Stimulated activated CD8-positive, alpha-beta memory T cell treated with anti-CD3 and anti-CD28 coated beads, Interleukin-4, amount 100 ng/mL, for 24 hours (primary cell): ENCODE results near the gene NOTO.

Experiments
- DNase-seq: peaks from one replicate; pipeline ENCODE4 v3.0.0-alpha.2; 2020; ENCODE audit warnings: low read depth

Gene NOTO

DNA sequence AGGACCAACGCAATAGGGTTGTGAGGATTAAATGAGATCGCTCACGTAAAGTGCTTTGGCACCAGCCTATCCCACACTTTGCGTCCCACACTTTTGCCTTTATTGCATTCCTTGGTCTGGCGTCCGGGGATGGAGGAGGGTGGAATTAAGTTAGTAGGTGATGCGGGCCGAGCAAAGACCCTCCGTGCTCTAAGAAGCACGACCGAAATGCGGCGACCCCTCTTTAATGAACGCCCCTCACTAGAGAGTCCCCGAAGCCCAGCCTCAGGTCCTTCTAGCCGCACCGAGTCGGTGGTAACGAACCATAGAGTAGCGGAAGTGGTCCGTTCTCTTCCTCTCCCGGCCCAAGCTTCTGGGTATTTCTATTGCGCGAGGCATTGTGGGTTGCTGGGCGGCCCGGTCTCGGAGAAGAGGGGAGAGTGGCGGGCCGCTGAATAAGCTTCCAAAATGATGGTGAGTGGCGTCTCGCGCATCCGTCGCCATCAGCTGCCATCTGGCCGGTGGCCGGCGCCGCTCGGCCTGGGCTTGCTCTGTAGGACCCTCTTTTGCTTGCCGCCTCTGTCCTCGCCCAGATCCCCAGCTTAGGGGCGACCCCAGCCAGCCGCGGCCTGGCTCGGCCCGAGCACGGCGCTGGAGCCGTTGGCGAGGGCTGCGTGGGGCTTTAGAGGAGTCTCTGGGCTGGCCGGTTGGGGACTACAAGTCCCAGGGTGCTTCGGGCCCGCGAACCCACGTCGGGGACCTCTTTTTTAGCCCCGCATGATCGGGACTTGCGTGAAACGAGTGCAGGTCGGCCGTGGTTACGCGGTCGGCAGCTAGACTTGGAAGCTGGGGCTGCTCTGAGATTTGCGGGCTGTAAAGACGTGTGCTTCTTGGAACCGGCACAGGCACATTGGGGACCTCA is 31.8 kb downstream of the NOTO start, which contains the start of gene CCT7:
Gene CCT7, plus strand, starts transcription at position 377 of the 901 bp plus-strand sequence. Its CDS starts 71 bp downstream, at position 448.
- DNase-seq = peak; percentile 73

- DNase-seq = no peak
Measured at GRCh38 chr2:73235315-73236028, 33.1 kb downstream of the NOTO start.

DNA sequence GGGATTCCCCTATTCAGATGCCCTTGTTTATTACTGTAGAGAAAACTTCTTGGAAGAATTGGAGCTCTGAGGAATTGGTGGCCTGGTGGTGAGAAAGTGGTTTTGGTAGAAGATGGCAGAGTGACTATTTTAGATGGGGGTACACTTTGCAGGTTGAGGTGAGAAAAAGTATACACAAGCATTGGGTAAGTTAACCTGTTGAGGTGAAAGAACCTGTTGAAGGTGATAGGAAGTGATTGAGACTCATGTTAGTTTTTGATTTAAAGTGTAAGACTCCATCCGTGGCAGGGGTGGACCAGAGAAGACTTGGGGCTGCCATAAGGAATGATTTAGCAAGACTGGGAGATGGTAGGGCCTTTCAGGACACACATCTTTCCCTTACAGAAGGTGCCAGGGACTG is 34.8 kb downstream of the NOTO start:
- no peak for DNase-seq

DNA sequence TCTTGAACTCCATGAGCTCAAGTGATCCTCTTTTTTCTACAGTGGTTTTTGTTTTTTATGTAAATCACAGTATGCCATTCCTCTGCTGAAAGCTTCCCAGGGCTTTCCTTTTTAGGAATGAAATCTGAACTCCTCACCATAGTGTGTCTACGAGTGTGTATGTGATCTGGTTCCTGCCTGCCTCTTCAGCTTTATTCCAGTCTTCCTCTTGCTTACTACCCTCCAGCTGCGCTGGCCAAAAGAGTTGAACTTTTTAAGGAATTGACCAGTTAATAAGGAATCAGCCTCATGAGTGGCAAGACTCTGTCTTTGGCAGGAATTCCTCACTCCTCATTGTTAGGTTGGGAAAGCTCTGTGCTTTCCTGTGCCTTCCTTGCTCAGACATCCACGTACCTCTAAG is 35.8 kb downstream of the NOTO start:
- no peak for DNase-seq

GRCh38 chr2:73238976-73239375 is 36.6 kb downstream of the NOTO start:
- DNase-seq = no peak

DNA sequence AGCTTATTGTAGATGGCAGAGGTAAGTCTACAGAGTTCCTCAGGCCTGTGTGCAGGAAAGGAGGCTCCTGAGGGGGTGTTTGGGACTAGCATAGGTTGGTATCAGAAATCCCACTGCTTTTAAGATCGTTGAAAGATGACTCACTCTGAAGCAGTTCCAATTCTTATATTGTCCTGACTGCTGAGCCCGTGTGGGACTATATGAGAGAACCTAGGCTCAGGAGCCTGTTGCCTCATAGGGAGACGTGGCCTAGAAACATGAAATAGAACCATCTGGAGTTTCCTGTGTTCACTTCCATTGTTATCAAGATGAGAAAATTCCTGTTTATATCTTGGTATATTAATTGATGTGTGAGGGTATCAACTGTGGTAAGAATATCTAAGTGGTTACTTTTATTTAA is 37.4 kb downstream of the NOTO start:
- DNase-seq = no peak

GRCh38 chr2:73243884-73244570 is 41.7 kb downstream of the NOTO start:
- no peak for DNase-seq

- no peak for DNase-seq
Measured at GRCh38 chr2:73244580-73244979, 42.2 kb downstream of the NOTO start.

- DNase-seq = no peak
Measured at GRCh38 chr2:73246850-73247249, 44.5 kb downstream of the NOTO start.

GRCh38 chr2:73249636-73250035 is 47.3 kb downstream of the NOTO start:
- no peak for DNase-seq

DNA sequence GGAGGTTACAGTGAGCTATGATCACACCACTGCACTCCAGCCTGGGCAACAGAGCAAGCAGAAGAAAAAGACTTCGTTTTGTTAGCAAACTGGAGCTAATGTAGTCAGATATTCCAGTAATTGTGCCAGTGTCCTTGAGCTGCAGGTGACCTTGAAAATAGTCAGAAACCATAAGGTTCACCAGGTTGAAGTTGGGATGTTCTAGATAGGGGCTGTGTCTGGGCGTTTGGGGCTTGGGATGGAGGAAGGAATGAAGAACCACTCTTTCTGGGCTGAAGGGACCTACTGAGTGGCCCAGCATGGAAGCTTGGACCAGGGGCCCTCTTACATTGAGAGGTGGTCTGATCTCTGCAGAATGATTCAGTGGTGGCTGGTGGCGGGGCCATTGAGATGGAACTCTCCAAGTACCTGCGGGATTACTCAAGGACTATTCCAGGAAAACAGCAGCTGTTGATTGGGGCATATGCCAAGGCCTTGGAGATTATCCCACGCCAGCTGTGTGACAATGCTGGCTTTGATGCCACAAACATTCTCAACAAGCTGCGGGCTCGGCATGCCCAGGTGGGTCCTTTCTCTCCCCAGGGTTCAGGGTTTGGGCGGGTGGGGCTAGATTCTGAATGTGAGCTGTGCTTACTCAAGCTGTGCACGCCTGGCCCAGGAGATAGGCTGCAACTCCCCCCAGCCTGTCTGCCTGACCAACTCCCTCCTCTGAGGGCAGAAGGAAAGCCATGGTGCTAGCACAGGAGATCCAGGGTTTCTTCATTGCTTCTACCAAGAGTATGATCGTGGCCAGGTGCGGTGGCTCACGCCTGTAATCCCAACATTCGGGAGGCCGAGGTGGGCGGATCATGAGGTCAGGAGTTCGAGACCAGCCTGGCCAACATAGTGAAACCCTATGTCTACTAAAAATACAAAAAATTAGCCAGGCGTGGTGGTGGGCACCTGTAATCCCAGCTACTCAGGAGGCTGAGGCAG is 48.8 kb downstream of the NOTO start:
- DNase-seq = no peak

- no peak for DNase-seq
Measured at GRCh38 chr2:73252238-73253027, 50.1 kb downstream of the NOTO start.

GRCh38 chr2:73253400-73253799 is 51.0 kb downstream of the NOTO start:
- no peak for DNase-seq

DNA sequence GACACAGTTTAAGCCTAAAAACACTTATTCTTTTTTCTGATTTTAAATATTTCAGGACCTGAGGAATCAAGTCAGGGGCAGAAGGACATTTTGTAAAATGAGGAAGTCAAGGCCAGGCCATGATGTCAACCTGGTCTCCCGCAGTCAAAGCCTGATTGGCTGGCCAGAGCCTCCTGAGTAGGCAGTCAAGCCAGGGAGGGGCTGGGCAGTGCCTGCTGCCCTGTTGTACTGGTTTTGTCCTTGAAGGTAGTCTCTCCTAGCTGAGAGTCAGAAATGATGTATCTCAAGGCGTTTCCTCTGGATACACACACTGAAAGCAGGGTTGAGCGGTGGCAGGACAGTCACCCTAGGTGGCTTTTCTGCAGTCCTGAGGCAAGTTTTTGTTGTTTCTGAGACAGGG is 51.5 kb downstream of the NOTO start:
- DNase-seq = no peak

GRCh38 chr2:73254343-73255006 is 52.1 kb downstream of the NOTO start:
- DNase-seq = no peak

GRCh38 chr2:73255007-73255644 is 52.8 kb downstream of the NOTO start:
- DNase-seq = no peak

- DNase-seq = no peak
Measured at GRCh38 chr2:73255907-73256617, 53.7 kb downstream of the NOTO start.

GRCh38 chr2:73256618-73256922 is 54.2 kb downstream of the NOTO start:
- DNase-seq = no peak

GRCh38 chr2:73257021-73257420 is 54.6 kb downstream of the NOTO start:
- DNase-seq = no peak
